DMS153 (cell line): ENCODE data around the gene COA8.

Experiments used
- DNase-seq: peaks from one replicate; lab custom pipeline; 2025; lab: John Stamatoyannopoulos, UW

COA8 gene

GRCh38 chr14:103536693-103537092 is 26.1 kb upstream of the COA8 start:
- DNase-seq: no peak

- DNase-seq: no peak
These were observed 25.4 kb upstream of the COA8 start for GRCh38 chr14:103537175-103537990.

- DNase-seq: no peak
These were observed 24.3 kb upstream of the COA8 start for GRCh38 chr14:103538291-103539055.

GRCh38 chr14:103539056-103539825 is 23.5 kb upstream of the COA8 start:
- no peak for DNase-seq

- DNase-seq: no peak
These were observed 21.7 kb upstream of the COA8 start for GRCh38 chr14:103540821-103541708.

GRCh38 chr14:103541709-103542604 is 20.8 kb upstream of the COA8 start:
- DNase-seq: no peak

- peak; percentile 48 for DNase-seq
These were observed 20.1 kb upstream of the COA8 start for GRCh38 chr14:103542605-103543088.

- DNase-seq: no peak
These were observed 19.6 kb upstream of the COA8 start for GRCh38 chr14:103543140-103543539.

GRCh38 chr14:103543721-103544387 is 18.9 kb upstream of the COA8 start:
- DNase-seq: no peak

- DNase-seq: no peak
These were observed 18.2 kb upstream of the COA8 start for GRCh38 chr14:103544388-103545218.

- no peak for DNase-seq
These were observed 17.4 kb upstream of the COA8 start for GRCh38 chr14:103545219-103545914.

- DNase-seq: no peak
These were observed 16.7 kb upstream of the COA8 start for GRCh38 chr14:103545915-103546651.

- DNase-seq: no peak
These were observed 15.9 kb upstream of the COA8 start for GRCh38 chr14:103546652-103547454.

GRCh38 chr14:103547455-103547940 is 15.3 kb upstream of the COA8 start:
- no peak for DNase-seq

- no peak for DNase-seq
These were observed 14.8 kb upstream of the COA8 start for GRCh38 chr14:103547941-103548462.
